Right kidney (tissue), 1 donor: Measurements from ENCODE around the gene CCDC93.

Source experiments
- DNase-seq: peaks from one replicate; pipeline ENCODE4 v3.0.0-alpha.2; 2016

The CCDC93 gene

GRCh38 chr2:117989854-117990438, 23.9 kb downstream of the CCDC93 start:
- no peak for DNase-seq

GRCh38 chr2:117987121-117987520, 26.7 kb downstream of the CCDC93 start:
- no peak for DNase-seq

GRCh38 chr2:117985092-117985491, 28.8 kb downstream of the CCDC93 start:
- DNase-seq, result no peak

GRCh38 chr2:117984208-117984607, 29.7 kb downstream of the CCDC93 start:
- DNase-seq, result no peak

GRCh38 chr2:117983040-117983439, 30.8 kb downstream of the CCDC93 start:
- DNase-seq, result no peak

GRCh38 chr2:117982376-117983033, 31.4 kb downstream of the CCDC93 start:
- no peak for DNase-seq

- no peak for DNase-seq
These were observed 32.1 kb downstream of the CCDC93 start for GRCh38 chr2:117981810-117982209.

GRCh38 chr2:117980783-117981676, 32.8 kb downstream of the CCDC93 start:
- no peak for DNase-seq

- DNase-seq, result no peak
These were observed 33.8 kb downstream of the CCDC93 start for GRCh38 chr2:117979911-117980701.

GRCh38 chr2:117977696-117978095, 36.2 kb downstream of the CCDC93 start:
- no peak for DNase-seq

- no peak for DNase-seq
These were observed 37.3 kb downstream of the CCDC93 start for GRCh38 chr2:117976581-117976980.

GRCh38 chr2:117973498-117974082, 40.3 kb downstream of the CCDC93 start:
- no peak for DNase-seq

GRCh38 chr2:117972476-117973123, 41.3 kb downstream of the CCDC93 start:
- no peak for DNase-seq

GRCh38 chr2:117968722-117969121, 45.1 kb downstream of the CCDC93 start:
- DNase-seq, result no peak

- DNase-seq, result no peak
These were observed 45.7 kb downstream of the CCDC93 start for GRCh38 chr2:117967977-117968718.

GRCh38 chr2:117963446-117963845, 50.4 kb downstream of the CCDC93 start:
- DNase-seq, result no peak

- DNase-seq, result no peak
These were observed 52.7 kb downstream of the CCDC93 start for GRCh38 chr2:117961201-117961600.

GRCh38 chr2:117960231-117960630, 53.6 kb downstream of the CCDC93 start:
- DNase-seq, result no peak

- no peak for DNase-seq
These were observed 55.7 kb downstream of the CCDC93 start for GRCh38 chr2:117958186-117958585.

- DNase-seq, result no peak
These were observed 56.3 kb downstream of the CCDC93 start for GRCh38 chr2:117957616-117958015.
